A549 (cell line): ENCODE results near the gene COG6.

ENCODE experiments used
- BCL3 ChIP-seq: fragments of >200 bp; sonication (Bioruptor Twin); formaldehyde crosslinking; IDR thresholded peaks from 3 replicates; pipeline ENCODE4 v1.6.1; 2016
- CEBPB ChIP-seq, 2 experiments: fragments of >200 bp in 1 of 2; sonication (Bioruptor Twin) in 1 of 2; formaldehyde crosslinking in 1 of 2; IDR thresholded peaks; 2 replicates each; pipeline ENCODE4 v1.6.1; 2012 to 2016
- CTCF ChIP-seq: fragments of >200 bp; sonication (Bioruptor Twin); formaldehyde crosslinking; IDR thresholded peaks from 3 replicates; pipeline ENCODE4 v1.5.1; 2016
- EP300 ChIP-seq, 2 experiments: fragments of >200 bp; sonication (Bioruptor Twin); formaldehyde crosslinking; IDR thresholded peaks; 2 replicates in 1 of 2; 3 replicates in 1 of 2; pipeline ENCODE4 v1.6.1; 2016 to 2017
- JUNB ChIP-seq: fragments of >200 bp; sonication (Bioruptor Twin); formaldehyde crosslinking; IDR thresholded peaks from 2 replicates; pipeline ENCODE4 v1.6.1; 2016
- MAFK ChIP-seq: fragments of 450-650 bp; IDR thresholded peaks from 2 replicates; pipeline ENCODE4 v1.6.1; 2014; ENCODE audit not compliant: partially characterized antibody
- MAX ChIP-seq: IDR thresholded peaks from 2 replicates; pipeline ENCODE4 v1.6.1; 2012
- MYC ChIP-seq: IDR thresholded peaks from 2 replicates; pipeline ENCODE4 v1.6.1; 2012; ENCODE audit warnings: mild to moderate bottlenecking, inconsistent platforms, low read length, improper control_type of control experiment, borderline replicate concordance
- NPAS2 ChIP-seq: fragments of 250-450 bp; sonication (Bioruptor Pico); IDR thresholded peaks from 2 replicates; pipeline ENCODE4 v1.8.0; 2022; ENCODE audit warnings: mild to moderate bottlenecking, moderate library complexity, borderline replicate concordance
- NR3C1 ChIP-seq: fragments of >200 bp; sonication (Bioruptor Twin); formaldehyde crosslinking; IDR thresholded peaks from 3 replicates; pipeline ENCODE4 v1.6.1; 2017
- PHF8 ChIP-seq: fragments of 200-600 bp; sonication (generic); IDR thresholded peaks from 2 replicates; pipeline ENCODE4 v1.6.1; 2016; ENCODE audit warnings: low read depth, mild to moderate bottlenecking, antibody characterized with exemption, moderate library complexity, borderline replicate concordance
- POLR2A ChIP-seq: IDR thresholded peaks from 2 replicates; pipeline ENCODE4 v1.6.1; 2012; ENCODE audit warnings: mild to moderate bottlenecking, low read length
- REST ChIP-seq: fragments of 200-600 bp; sonication (generic); IDR thresholded peaks from 2 replicates; pipeline ENCODE4 v1.6.1; 2016; ENCODE audit warnings: antibody characterized with exemption, mild to moderate bottlenecking, moderate library complexity
- RFX5 ChIP-seq: fragments of 450-650 bp; IDR thresholded peaks from 2 replicates; pipeline ENCODE4 v1.7.1; 2014; ENCODE audit warnings: antibody characterized with exemption, mild to moderate bottlenecking, moderate library complexity

GRCh38 chr13:39607876-39608275, 47.6 kb upstream of the COG6 start:
- TF ChIP-seq CTCF (no peak), CEBPB (IDR thresholded peaks at IDR 0.05) (no peak), JUNB (no peak), MAX (no peak), NR3C1 (no peak), MYC (no peak), BCL3 (no peak), REST (no peak), MAFK (no peak), PHF8 (no peak), POLR2A (no peak), EP300 (IDR thresholded peaks at IDR 0.05) (no peak), RFX5 (no peak), NPAS2 (CRISPR knock-in tag) (no peak)
